Activated CD4-positive, CD25-positive, alpha-beta regulatory T cell treated with anti-CD3 and anti-CD28 coated beads, Interleukin-2, amount 50 U/mL, for 16 hours (primary cell): ENCODE measurements around the gene TALDO1.

ENCODE experiments used
- DNase-seq: peaks from one replicate; pipeline ENCODE4 v3.0.0-alpha.2; 2020; ENCODE audit warnings: low read depth, low spot score

The TALDO1 gene

DNA sequence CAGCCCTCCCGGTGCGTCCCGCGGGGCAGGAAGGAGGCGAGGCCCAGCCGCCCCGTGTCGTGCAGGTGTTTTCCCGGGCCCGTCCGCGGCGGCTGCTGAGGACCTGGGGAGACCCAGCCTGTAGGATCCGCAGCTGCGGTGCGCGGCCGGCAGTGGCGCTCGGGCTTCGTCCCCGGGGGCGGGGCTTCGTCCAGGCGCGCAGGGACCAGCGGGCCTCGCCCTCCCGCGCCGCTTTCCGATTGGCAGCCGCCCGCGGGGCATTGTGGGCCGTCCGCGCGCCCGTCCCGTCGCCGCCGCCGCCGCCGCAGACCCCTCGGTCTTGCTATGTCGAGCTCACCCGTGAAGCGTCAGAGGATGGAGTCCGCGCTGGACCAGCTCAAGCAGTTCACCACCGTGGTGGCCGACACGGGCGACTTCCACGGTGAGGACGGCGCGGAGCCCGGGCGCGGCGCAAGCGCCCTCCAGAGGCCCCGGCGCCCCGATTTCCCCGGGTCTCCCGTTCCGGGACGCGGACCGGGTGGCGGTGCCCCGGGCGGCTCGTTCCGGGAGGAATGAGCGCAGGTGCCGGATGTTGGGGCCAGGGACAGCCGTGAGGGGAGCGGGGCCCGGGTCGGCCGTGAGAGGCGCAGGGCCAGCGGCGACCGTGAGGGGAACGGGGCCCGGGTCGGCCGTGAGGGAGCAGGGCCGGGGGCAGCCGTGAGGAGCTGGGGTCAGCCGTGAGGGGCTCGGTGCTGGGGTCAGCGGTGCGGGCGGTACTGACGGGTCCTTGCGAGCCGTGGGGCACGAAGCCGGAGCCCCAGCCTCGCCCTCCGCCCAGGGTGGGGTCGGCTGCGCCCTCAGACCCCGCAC lies at the start of gene TALDO1:
TALDO1 (plus strand) TSS at position 307 of the 849 bp plus-strand sequence; CDS start at position 325, 18 bp downstream.
- DNase-seq: peak; percentile 59

DNA sequence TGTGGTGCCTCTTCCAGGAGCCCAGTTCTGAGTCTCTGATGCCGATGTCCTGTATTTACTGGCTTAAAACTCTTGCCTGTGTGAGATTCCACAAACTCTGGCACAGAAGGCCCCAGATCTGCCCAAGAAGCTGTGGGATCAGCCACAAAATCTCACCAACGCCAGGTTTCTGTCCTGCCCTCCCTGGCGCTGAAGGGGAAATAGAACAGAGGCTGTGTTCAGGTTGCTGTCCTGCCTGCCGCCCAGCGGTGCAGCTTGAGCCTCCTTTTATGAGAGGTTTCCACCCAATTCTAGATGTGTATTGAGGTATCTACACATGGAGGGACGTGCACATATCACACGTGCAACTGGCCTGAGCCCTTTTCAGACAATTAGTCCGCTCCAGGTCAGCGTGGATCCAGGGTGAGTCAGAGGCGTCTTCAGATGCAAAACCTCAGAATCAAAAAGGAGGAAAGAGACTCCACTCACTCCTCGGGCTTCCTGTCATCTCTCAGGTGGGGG lies 49.4 kb upstream of the TALDO1 start:
- no peak for DNase-seq

DNA sequence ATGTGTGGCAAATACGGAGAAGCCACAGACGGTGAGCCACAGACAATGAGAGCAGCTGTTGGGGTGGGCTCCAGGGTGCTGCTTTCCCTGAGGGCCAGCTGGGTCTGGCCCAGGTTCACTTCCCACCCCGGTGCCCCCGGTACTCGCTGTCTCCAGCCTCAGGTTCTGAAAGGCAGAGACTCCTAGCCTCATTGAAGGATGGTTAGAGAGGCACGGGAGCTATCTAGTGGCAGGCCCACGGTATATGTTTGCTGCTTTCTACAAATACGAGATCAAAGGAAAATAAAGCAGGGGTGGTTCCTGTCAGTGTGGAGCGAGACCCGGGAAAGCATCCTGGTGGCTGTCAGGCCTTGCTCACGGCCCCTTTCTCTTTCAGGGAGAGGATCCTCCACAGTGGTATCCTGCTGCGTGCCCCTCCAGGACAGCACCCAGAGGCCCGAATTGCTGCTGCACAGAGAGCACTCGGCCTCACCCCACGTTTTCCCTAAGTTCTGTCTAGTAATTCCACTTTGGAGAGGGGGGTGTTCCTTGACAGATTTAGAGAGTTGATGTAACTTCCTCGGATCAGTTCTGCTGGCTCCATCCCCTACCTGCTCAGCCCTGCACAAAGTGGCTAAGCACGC lies 48.7 kb upstream of the TALDO1 start:
- DNase-seq: no peak

DNA sequence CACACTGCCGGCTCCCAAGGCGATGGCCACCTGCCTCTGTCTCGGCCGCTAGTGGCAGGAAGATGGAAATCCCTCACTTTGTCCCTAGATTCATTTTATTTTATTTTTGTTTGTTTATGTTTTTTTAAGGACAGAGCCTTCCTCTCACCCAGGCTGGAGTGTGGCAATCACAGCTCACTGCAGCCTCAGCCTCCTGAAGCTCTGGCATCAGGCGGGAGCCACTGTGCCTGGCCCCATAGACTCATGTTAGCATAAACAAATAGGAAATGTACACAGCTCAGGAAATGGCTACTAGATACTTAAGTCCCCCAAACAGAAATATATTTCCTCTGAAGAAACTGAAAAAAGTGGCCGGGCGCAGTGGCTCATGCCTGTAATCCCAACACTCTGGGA lies 48.2 kb upstream of the TALDO1 start:
- no peak for DNase-seq

DNA sequence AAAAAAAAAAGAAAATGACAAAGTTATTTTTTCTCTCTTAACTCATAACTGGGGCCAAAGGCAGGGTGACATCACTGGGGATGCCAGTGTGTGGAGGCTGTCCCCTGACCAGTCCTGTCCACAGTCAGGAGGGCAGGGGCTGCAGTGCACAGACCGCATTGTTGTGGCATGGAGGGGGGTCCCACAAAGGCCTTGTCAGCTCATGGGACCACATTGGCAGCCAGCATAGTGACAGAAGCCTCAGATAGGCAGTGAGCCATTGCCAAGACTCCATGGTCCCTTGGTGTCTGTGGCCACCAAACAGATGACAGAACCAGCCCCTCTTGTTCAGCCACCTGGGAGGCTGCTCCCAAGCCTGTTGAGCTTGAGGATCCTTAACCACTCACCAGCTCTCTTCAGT lies 47.5 kb upstream of the TALDO1 start:
- DNase-seq: no peak

DNA sequence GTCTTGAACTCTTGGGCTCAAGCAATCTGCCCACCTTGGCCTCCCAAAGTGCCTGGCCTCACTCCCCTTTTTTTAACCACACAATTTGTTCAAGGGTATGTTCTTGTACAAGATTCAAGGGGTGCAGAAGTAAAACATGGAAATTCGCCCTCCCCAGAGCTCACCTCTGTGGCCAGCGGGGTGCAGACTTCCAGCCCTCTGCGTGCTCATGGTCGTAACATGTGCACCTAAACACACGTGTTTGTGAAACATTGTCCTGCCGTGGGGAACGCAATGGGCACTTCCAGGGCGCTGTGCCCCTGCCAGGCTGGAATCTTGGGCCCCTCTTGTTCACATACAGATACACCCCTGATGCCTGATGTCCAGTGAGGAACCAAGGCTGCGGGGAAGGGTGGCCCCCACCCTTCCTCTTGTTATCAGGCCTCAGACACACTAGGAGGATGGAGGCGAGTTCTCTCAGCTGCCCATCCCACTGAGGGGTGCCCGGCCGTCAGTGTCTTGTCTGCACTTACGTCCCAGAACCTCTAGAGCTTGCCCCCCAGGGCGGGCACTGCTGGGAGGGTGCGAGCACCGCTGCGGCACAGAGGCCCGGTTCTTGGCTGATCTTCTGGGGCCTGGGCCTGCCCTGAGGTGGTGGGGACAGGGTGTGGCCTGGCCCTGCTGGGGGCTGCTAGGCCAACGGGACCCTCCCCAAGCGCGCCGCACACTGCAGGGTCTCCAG lies 45.4 kb upstream of the TALDO1 start:
- DNase-seq: no peak

DNA sequence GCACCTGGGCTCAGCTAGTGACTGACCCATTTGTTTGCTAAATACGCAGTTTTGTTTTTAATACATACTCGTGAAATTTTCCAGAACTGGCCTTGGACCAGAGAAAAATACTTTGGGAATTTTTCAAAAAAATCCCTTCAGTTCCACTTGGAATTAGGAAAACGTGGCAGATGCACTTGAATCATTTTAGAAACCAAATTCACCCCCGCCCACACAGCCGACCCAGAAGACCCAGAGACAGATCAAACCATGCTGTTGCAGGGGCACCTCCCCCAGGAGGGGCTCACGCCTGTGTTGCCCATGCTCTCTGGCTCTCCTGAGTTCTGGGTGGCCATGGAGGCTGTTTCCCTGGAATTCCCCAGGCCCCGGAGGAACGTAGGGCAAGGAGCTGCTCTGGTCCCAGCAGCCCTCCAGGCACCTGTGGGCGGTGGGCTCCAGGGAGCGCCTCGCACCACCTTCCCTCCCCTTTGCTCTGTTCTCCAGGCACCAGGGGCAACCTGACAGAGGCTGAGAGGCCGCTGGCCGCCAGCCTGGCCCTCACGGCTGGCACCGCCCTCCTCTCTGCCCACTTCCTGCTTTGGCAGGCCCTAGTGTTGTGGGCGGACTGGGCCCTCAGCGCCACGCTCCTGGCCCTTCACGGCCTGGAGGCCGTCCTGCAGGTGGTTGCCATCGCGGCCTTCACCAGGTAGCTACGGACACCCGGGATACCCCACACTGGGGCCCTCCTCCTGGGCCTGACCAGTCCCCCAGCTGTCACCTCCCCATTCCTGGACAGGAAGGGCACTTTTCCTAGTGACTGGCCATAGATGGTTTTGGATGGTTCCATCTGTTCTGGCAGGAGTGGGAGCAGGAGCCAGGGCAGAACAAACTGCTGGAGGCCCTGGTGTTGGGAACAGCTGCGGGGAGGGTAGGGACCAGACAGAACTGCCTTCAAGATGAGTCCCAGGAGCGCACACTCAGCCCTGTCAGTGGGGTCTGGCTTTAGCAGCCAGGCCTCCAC lies 44.5 kb upstream of the TALDO1 start:
- DNase-seq: no peak

DNA sequence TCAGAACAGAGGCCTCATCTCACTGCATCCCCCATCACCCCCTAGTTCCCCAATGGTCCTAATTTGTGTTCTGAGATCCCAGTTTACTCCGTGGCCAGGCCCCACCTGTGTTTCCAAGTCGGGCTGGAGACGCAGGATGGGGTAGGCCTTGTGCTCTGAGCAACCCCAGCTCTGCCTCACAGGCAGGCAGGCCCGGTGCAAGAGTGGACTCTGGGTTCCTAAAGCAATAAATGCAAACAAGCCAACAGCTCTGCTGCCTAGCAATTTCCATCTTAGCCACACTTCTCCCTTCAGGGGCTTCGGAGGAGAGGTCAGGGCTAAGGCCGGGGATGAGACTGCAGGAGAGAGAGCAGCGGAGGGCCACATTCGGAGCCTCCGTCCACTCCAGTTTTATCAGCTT lies 43.8 kb upstream of the TALDO1 start:
- DNase-seq: no peak

DNA sequence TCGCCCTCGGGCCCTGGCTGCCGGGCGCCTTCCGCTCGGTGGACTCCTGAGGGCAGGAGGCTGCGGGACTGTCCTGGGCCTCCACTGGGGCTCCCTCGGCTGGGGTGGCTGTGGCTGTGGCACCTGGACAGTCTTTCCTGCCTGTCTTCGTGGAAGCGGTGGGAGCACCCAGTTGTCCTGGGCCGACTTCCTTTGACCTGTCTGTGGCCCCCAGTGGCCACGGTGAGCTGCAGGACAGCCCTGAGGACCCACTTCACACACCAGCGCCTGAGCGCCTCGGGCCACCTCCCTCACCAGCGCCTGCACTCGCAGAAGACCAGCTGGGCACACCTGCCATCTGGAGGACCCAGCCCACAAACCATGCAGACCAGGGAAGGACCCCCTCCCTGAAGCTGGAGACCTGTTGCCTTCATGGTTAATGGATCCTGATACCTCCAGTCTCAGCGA lies 43.0 kb upstream of the TALDO1 start:
- no peak for DNase-seq

DNA sequence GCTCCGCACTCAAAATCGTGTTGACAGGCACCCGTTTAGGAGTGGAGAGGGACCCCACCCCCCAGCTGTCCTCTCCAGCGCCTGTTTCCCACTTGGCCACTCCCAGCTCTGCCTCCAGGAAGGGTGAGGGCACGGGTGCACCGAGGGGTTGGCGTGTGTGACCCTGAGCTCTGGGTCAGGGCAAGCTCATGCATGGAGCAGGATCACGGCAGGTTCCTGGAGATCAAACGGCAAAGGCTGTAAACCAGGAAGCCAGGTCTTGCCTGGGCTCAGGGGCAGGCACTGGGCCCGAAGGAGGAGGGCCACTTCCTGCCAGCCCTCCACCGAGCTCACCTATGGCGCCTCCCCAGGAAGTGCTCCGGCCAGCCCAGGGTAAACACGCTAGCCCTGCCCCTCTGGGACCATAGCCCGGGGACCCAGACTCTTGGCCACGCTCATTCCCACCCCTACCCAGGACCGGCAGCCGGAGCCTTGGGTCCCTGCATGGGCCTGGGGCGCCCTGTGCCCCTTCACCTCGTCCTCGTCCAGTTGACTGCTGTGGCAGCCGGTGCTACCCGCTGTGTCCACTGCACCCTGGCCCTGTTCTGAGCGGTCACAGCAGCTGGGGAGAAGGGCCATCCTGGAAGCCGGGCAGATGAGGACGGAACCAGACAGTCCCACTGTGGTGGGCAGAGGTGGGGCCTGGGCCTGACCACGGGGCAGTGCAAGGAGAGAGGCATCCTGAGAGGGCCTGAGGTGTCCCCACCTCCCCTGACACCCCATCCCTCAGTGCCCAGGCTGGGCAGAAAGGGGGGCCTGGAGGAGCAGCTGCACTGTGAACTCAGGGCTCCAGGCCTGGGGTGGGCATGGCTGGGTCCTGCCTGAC lies 42.3 kb upstream of the TALDO1 start:
- no peak for DNase-seq

DNA sequence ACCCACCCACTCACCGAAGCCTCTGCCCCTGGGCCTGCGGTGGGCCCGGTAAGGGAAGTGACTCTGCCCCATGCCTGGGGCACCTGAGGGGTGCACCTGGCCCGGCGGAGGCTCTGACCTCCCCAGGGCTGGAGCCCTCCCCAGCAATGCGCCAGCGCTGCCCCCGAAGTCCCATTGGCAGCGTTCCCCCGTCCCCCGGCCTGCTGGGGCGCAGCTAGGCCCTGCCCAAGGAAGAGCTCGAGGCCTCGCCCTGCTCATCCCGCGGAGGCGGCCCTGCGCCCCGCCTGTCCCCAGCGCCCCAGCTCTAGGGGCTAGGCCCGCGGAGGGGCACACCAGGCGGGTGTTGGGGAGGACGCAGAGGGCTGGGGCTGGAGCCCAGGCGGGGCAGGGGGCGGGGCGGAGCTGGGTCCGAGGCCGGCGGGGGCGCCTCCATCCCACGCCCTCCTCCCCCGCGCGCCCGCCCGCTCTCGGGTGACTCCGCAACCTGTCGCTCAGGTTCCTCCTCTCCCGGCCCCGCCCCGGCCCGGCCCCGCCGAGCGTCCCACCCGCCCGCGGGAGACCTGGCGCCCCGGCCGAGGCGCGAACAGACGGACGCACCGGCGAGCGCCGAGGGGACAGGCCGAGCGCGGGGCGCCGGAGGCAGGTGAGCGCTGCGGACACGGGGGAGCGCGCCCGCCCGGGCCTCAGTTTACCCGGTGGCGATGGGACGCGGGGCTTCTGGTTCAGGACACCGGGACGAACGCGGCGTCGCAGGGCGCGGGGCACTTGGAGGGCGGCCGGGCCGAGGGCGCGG lies 41.4 kb upstream of the TALDO1 start, which contains the start of gene EPS8L2:
EPS8L2 (plus strand) TSS at position 586 of the 793 bp plus-strand sequence. CDS start 3,177 bp downstream, outside the sequence.
- no peak for DNase-seq

DNA sequence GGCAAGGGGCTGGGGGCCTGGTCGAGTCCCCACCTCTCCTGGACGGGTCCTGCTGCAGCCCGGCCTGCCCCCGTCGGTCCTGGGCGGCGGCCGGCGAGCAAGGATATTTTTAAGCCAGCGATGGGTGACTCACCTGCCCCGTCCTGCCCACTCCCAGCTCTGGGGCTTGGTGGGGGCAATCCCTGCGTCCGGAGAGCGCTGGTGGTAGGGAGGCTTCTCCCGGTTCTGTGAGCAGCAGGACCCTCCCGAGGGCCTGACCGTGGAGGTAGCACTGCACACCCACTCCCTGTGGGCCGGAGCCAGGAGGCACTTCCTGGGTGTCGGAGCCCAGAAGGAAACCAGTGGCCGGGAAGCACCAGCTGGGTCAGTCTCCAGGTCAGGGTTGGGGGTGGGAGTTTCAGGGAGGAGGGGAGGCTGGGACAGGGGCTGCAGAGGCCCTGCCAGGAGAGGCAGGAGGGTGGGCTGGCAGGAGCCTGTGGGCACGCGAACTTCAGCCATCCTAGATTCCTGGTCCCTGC lies 40.8 kb upstream of the TALDO1 start:
- no peak for DNase-seq

DNA sequence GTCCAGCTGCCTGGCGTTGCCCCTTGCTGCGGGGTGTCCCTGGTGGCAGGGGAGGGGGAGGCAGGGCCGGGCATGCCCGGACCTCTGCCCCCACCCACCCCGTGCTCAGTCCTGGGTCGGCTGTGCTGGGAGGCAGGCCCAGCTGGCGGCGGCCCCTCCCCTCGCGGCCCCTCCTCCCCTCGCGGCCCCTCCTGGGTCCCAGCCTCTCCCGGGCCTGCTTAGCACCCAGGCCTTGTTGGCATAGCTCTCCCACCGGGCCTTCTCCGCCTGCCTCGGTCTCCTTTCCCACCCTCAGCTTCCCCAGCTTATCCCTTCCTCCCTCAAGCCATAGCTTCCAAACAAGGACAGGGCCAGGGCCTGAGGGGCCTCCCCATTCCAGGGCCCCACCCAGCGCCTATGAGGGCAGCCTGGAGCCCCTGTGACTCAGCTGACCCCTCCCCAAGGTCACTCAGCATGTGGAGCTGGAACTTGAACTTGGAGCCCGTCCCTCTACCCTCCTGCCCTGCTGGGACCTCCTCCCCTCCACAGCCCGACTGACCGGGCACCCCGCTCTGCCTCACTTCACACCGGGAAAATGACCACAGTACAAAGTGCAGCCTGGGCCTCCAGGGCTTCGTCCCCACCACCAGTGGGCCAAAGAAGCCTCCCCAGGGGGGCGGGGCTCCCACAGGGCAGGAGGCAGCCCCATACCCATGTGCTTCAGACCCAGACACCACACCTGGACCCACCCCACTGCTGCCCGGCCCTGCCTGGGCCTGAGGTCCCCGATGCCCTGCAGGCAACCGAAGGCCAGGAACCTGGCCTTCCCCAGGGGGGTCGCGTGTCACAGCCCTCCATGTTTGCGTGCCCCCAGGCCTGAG lies 40.1 kb upstream of the TALDO1 start:
- no peak for DNase-seq

DNA sequence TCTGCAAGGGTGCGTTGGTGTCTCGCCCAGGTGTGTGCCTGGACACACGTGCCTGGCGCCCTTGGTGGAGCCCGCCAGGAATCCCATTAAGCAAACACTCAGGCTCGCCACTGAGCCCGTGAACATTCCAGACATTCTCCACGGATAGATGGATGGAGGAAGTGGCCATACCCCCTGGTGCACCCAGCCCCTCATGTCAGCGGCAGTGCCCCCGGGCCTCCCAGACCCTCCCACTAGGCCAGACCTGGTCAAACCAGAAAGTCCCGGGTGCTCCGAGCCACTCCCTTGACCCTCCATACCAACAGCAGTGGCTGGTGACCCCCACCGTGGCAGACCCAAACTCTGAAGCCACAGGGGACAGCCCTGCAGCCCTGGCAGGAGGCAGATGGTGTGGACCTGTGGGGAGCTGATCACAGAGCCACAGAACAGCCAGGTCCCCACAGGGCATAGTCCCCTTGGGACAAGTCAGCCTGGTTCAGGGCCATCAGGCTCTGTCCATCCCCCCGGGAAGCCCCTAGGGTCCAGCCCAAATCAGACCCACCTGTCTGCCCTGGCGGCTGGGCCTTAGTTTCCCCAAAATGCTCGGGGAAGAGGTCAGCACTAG lies 39.3 kb upstream of the TALDO1 start:
- no peak for DNase-seq

DNA sequence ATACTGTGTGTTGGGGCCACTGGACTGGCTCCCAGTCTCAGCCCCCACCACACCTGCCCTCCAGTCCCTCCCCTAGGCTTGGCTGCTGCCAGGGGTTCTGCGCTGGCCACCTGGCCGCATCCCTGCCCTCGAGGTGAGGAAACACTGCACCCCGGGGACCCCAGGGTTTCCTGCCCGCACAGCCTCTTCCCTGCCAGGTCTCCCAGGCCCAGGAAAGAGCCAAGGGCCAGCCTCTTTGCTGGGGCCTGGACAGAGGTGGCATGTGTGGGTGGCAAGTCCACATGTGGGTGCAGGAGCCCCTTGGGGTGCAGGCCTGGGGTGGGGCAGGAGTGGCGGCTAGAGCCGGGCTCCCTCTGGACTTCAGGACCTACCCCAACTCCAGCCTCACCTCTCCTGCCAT lies 38.8 kb upstream of the TALDO1 start:
- DNase-seq: no peak

DNA sequence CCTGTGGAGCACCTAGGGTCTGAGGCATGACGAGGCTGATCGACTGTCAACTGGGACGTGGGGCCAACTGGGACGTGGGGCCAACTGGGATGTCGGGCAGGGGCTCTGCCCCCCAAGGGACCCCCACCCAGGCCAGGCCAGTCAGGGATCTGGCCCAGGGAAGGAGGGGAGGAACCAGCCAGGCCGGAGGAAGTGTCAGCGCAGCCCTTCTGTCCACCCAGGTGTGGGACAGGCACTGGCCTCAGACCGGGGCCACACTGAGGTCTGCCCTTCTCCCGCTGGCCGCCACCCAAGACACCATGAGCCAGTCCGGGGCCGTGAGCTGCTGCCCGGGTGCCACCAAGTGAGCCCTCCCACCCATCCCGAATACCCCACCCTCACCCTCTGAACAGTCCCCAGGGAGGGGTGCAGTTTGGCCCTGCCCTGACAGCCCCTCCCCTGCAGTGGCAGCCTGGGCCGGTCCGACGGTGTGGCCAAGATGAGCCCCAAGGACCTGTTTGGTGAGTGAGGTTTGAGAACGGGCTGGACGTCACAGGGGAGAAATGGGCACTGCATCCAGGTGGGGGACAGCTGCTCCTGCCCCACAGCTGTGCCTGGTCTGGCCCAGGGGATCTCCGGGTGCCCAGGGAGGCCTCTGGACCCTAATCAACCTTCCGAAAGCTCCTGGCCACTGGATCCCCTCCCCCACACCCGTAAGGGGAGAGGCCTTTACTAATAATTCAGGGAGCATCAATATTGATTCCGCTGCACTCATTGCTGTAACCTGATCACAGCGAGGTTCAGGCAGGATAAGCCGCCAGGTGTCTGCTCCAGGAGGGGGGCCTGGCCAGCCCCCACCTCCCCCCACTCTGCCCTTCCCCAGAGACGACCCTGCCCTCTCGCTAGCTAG lies 37.9 kb upstream of the TALDO1 start:
- no peak for DNase-seq
